Measurements from ENCODE around the gene TDRD3.

TDRD3 gene

DNA sequence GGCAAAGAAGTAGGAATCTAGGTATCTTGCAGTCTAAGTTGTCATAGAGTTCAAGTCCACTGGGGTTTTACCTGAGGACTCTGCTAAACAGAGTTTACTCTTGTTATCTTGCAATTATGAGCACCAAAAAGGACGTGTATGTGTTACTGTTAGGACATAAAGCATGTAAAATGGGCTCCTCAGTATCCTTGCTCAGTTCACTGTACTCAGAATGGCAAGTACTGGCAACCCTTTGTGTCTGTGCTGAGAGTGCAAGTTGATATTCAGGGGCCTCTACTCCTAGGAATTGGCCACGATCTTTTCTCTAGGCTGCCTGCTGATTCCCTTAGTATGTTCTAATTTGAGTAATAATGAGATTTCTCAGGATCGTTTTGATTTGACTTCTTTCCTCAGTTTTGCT lies 13.3 kb downstream of the TDRD3 start:
- H3K4me2 ChIP-seq (ENCODE audit: low read length), result no peak overlapping the region
- H4K20me1 ChIP-seq (ENCODE audit: insufficient read depth, low read length), result no peaks in the 10 kb centered on the region
- peaks cover 8% of the 10 kb centered on the region for H3K36me3 ChIP-seq (replicated peaks; ENCODE audit: low read depth, low read length)
- peaks cover 5% of the 10 kb centered on the region; the same call in 1 of the 2 replicates for H3K4me1 ChIP-seq (ENCODE audit: low read length)
- H3K4me3 ChIP-seq (ENCODE audit: low read length), result no peak overlapping the region
- peaks cover 51% of the 10 kb centered on the region for H3K79me2 ChIP-seq (ENCODE audit: low read length)
- no peak overlapping the region for H2AFZ ChIP-seq (ENCODE audit: low read depth, low read length)
- H3K27me3 ChIP-seq (ENCODE audit: low read depth, low read length), result no peaks in the 10 kb centered on the region
- H3K9me3 ChIP-seq (ENCODE audit: insufficient read depth, low read length), result no peaks in the 10 kb centered on the region
- no peak overlapping the region for H3K27ac ChIP-seq (ENCODE audit: low read length)
- H3K9ac ChIP-seq (ENCODE audit: low read length), result no peak overlapping the region
- TF ChIP-seq, protein P1, sequence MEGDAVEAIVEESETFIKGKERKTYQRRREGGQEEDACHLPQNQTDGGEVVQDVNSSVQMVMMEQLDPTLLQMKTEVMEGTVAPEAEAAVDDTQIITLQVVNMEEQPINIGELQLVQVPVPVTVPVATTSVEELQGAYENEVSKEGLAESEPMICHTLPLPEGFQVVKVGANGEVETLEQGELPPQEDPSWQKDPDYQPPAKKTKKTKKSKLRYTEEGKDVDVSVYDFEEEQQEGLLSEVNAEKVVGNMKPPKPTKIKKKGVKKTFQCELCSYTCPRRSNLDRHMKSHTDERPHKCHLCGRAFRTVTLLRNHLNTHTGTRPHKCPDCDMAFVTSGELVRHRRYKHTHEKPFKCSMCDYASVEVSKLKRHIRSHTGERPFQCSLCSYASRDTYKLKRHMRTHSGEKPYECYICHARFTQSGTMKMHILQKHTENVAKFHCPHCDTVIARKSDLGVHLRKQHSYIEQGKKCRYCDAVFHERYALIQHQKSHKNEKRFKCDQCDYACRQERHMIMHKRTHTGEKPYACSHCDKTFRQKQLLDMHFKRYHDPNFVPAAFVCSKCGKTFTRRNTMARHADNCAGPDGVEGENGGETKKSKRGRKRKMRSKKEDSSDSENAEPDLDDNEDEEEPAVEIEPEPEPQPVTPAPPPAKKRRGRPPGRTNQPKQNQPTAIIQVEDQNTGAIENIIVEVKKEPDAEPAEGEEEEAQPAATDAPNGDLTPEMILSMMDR (IDR thresholded peaks at IDR 0.05; ENCODE audit: low read depth, low read length), result no peak
- TF ChIP-seq EZH2phosphoT487 (IDR thresholded peaks at IDR 0.05; ENCODE audit: low read depth), result no peak

DNA sequence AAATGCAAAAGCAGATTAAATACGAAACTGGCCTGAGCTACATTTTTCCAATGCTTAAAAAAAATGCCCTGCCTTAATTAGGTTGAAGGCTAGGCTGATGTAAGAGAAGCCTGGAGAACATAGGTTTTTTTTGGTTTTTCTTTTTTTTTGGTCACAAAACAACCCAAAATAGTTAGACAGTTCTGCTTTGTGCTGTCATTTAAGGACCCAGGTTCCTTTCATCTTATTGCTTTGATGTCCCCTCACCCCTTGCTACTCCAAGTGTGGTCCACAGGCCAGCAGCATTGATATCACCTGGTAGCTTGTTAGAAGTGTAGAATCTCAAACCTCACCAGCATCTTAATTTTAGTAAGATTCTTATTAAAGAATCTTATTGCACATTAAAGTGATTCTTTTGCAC lies 14.4 kb downstream of the TDRD3 start:
- Histone ChIP-seq H2AFZ (ENCODE audit: low read depth, low read length) (no peak overlapping the region), H3K9me3 (ENCODE audit: insufficient read depth, low read length) (no peaks in the 10 kb centered on the region), H3K27me3 (ENCODE audit: low read depth, low read length) (no peaks in the 10 kb centered on the region), H3K4me3 (ENCODE audit: low read length) (no peak overlapping the region), H3K27ac (ENCODE audit: low read length) (no peak overlapping the region), H3K79me2 (ENCODE audit: low read length) (peaks cover 44% of the 10 kb centered on the region), H3K4me2 (ENCODE audit: low read length) (no peak overlapping the region), H3K9ac (ENCODE audit: low read length) (no peak overlapping the region), H3K4me1 (ENCODE audit: low read length) (peaks cover 5% of the 10 kb centered on the region; the same call in 1 of the 2 replicates), H4K20me1 (ENCODE audit: insufficient read depth, low read length) (no peaks in the 10 kb centered on the region), H3K36me3 (replicated peaks; ENCODE audit: low read depth, low read length) (peaks cover 8% of the 10 kb centered on the region)
- TF ChIP-seq, protein P1 (IDR thresholded peaks at IDR 0.05; ENCODE audit: low read depth, low read length), result no peak
- TF ChIP-seq EZH2phosphoT487 (IDR thresholded peaks at IDR 0.05; ENCODE audit: low read depth), result no peak

DNA sequence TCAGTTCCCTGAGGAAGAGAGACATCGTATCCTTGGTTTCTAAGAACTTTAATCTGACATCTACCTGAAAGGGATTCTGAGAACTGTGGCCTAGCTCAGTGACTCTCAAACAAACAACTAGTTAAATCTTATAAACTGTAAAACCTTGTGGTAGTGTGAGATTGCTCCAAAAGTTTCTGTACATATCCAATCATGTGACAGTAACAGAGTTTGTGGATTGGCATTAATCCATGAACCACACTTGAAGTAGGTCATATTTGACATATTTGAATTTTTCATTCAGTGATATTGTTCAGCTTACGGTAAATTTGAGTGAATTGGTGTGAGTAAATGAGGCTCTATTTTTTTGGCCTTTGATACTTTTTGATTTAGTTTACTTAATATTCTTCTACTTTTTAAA lies 15.0 kb downstream of the TDRD3 start:
- no peaks in the 10 kb centered on the region for H3K9me3 ChIP-seq (ENCODE audit: insufficient read depth, low read length)
- H2AFZ ChIP-seq (ENCODE audit: low read depth, low read length), result no peak overlapping the region
- H4K20me1 ChIP-seq (ENCODE audit: insufficient read depth, low read length), result no peaks in the 10 kb centered on the region
- H3K27ac ChIP-seq (ENCODE audit: low read length), result no peak overlapping the region
- no peak overlapping the region for H3K4me3 ChIP-seq (ENCODE audit: low read length)
- TF ChIP-seq, protein P1 (IDR thresholded peaks at IDR 0.05; ENCODE audit: low read depth, low read length), result no peak
- TF ChIP-seq EZH2phosphoT487 (IDR thresholded peaks at IDR 0.05; ENCODE audit: low read depth), result no peak
- no peaks in the 10 kb centered on the region for H3K27me3 ChIP-seq (ENCODE audit: low read depth, low read length)
- peaks cover 8% of the 10 kb centered on the region for H3K36me3 ChIP-seq (replicated peaks; ENCODE audit: low read depth, low read length)
- H3K79me2 ChIP-seq (ENCODE audit: low read length), result peaks cover 48% of the 10 kb centered on the region
- H3K4me2 ChIP-seq (ENCODE audit: low read length), result no peak overlapping the region
- no peak overlapping the region for H3K9ac ChIP-seq (ENCODE audit: low read length)
- H3K4me1 ChIP-seq (ENCODE audit: low read length), result peaks cover 4% of the 10 kb centered on the region; the same call in 1 of the 2 replicates

DNA sequence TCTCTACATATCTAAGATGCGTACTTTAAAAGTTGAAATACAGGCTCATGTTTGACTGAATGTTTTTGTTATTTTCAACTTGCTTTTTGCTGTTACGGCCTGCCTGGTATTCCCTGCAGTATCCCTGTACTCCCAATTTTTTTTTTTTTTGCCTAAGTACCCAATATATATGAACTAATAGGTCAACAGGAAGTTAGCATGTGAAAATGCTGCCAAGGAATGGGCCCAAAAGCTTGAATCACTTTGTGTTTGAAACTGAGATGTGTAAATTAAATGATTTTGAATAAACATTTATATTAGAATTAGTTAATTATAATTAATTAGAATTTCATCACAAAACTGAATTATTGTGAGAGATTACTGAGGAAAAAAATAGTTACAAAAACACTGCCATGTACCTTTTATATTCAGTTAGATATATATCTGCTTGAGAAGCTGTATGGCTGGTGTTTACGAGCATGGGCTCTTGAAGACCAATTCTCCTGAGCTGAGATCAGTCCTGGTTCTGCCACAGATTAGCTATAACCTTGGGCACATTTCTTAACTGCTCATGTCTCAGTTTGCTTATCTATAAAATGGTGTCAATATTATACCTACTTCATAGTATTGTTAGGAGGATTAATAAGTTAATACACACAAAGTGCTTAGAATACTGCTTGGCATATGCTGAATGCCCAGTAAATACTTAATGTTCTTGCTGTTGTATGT lies 16.0 kb downstream of the TDRD3 start:
- H3K27me3 ChIP-seq (ENCODE audit: low read depth, low read length), result no peaks in the 10 kb centered on the region
- no peaks in the 10 kb centered on the region for H3K36me3 ChIP-seq (replicated peaks; ENCODE audit: low read depth, low read length)
- H2AFZ ChIP-seq (ENCODE audit: low read depth, low read length), result no peak overlapping the region
- H3K4me3 ChIP-seq (ENCODE audit: low read length), result no peak overlapping the region
- no peak overlapping the region for H3K27ac ChIP-seq (ENCODE audit: low read length)
- H3K9ac ChIP-seq (ENCODE audit: low read length), result no peak overlapping the region
- H3K4me2 ChIP-seq (ENCODE audit: low read length), result no peak overlapping the region
- H3K79me2 ChIP-seq (ENCODE audit: low read length), result peaks cover 43% of the 10 kb centered on the region
- H4K20me1 ChIP-seq (ENCODE audit: insufficient read depth, low read length), result no peaks in the 10 kb centered on the region
- TF ChIP-seq, protein P1 (IDR thresholded peaks at IDR 0.05; ENCODE audit: low read depth, low read length), result no peak
- TF ChIP-seq EZH2phosphoT487 (IDR thresholded peaks at IDR 0.05; ENCODE audit: low read depth), result no peak
- peaks cover 7% of the 10 kb centered on the region for H3K4me1 ChIP-seq (ENCODE audit: low read length)
- H3K9me3 ChIP-seq (ENCODE audit: insufficient read depth, low read length), result no peaks in the 10 kb centered on the region

Data from OCI-LY3 (cell line).